Mesenchymal stem cell (in vitro differentiated cells and primary cell): ENCODE data around the gene PARVB.

Experiments
- DNase-seq: peaks from one replicate; pipeline ENCODE4 v3.0.0-alpha.2; 2013
- H2AFZ ChIP-seq: one replicate; pipeline ENCODE4 v1.6.1; 2013; ENCODE audit warnings: low read depth, mild to moderate bottlenecking, control low read depth, inconsistent platforms, low read length, moderate library complexity
- H2AK5ac ChIP-seq: 2 replicates; pipeline ENCODE4 v1.6.1; 2013; ENCODE audit warnings: low read length, moderate library complexity, mild to moderate bottlenecking, inconsistent platforms; ENCODE audit not compliant: severe bottlenecking
- H2BK120ac ChIP-seq: one replicate; pipeline ENCODE4 v1.6.1; 2013; ENCODE audit warnings: low read depth, mild to moderate bottlenecking, inconsistent platforms, low read length, moderate library complexity
- H2BK12ac ChIP-seq, 2 experiments: one replicate each; pipeline ENCODE4 v1.6.1; 2013; ENCODE audit warnings: inconsistent platforms in 2 of 2, low read length in 2 of 2, mild to moderate bottlenecking in 2 of 2, moderate library complexity in 2 of 2, control low read depth in 1 of 2
- H2BK15ac ChIP-seq: one replicate; pipeline ENCODE4 v1.6.1; 2013; ENCODE audit warnings: mild to moderate bottlenecking, low read depth, inconsistent platforms; ENCODE audit not compliant: poor library complexity, severe bottlenecking
- H2BK5ac ChIP-seq: 2 replicates; pipeline ENCODE4 v1.6.1; 2013; ENCODE audit warnings: low read depth, mild to moderate bottlenecking, low read length, control low read depth, inconsistent platforms; ENCODE audit not compliant: poor library complexity, severe bottlenecking
- H3K14ac ChIP-seq, 2 experiments: one replicate each; pipeline ENCODE4 v1.6.1; 2013; ENCODE audit warnings: inconsistent platforms in 2 of 2, low read length in 2 of 2, control low read depth in 1 of 2, mild to moderate bottlenecking in 1 of 2, moderate library complexity in 1 of 2
- H3K18ac ChIP-seq, 2 experiments: one replicate each; pipeline ENCODE4 v1.6.1; 2013; ENCODE audit warnings: inconsistent platforms in 2 of 2, low read length in 2 of 2, control low read depth in 1 of 2, low read depth in 1 of 2, mild to moderate bottlenecking in 1 of 2
- H3K23ac ChIP-seq, 2 experiments: one replicate each; pipeline ENCODE4 v1.6.1; 2013; ENCODE audit warnings: inconsistent platforms in 2 of 2, low read length in 2 of 2, mild to moderate bottlenecking in 2 of 2, moderate library complexity in 2 of 2, control low read depth in 1 of 2
- H3K27ac ChIP-seq: 2 replicates; pipeline ENCODE4 v1.5.1; 2013; ENCODE audit warnings: mild to moderate bottlenecking, moderate library complexity, low read length, control low read depth, inconsistent platforms; ENCODE audit not compliant: poor library complexity, severe bottlenecking
- H3K27me3 ChIP-seq, 2 experiments: 2 replicates each; pipeline versions ENCODE4 v1.6.1 to v1.7.0; 2013; ENCODE audit warnings: low read length in 2 of 2, mild to moderate bottlenecking in 2 of 2, moderate library complexity in 2 of 2, control low read depth in 1 of 2, inconsistent platforms in 1 of 2; ENCODE audit not compliant: control insufficient read depth in 1 of 2, insufficient read depth in 1 of 2
- H3K36me3 ChIP-seq, 2 experiments: 2 replicates each; pipeline versions ENCODE4 v1.6.1 to v1.7.0; 2013; ENCODE audit warnings: low read length in 2 of 2, control low read depth in 1 of 2, inconsistent platforms in 1 of 2, low read depth in 1 of 2, mild to moderate bottlenecking in 1 of 2; ENCODE audit not compliant: insufficient read depth in 2 of 2, control insufficient read depth in 1 of 2
- H3K4ac ChIP-seq, 2 experiments: one replicate each; pipeline ENCODE4 v1.6.1; 2013; ENCODE audit warnings: inconsistent platforms in 2 of 2, low read length in 2 of 2, mild to moderate bottlenecking in 2 of 2, moderate library complexity in 2 of 2, control low read depth in 1 of 2, low read depth in 1 of 2
- H3K4me1 ChIP-seq: 2 replicates; pipeline ENCODE4 v1.6.1; 2013; ENCODE audit warnings: low read depth, low read length, control low read depth; ENCODE audit not compliant: control insufficient read depth, insufficient read depth
- H3K4me2 ChIP-seq: 2 replicates; pipeline ENCODE4 v1.6.1; 2013; ENCODE audit warnings: low read length, mild to moderate bottlenecking, inconsistent platforms; ENCODE audit not compliant: poor library complexity, severe bottlenecking
- H3K4me3 ChIP-seq, 2 experiments: 2 replicates each; pipeline versions ENCODE4 v1.5.1 to v1.7.0; 2013; ENCODE audit warnings: low read length in 2 of 2, mild to moderate bottlenecking in 2 of 2, control low read depth in 1 of 2, low read depth in 1 of 2; ENCODE audit not compliant: insufficient read depth in 1 of 2
- H3K79me1 ChIP-seq: replicated peaks from 2 replicates; pipeline ENCODE4 v1.6.1; 2013; ENCODE audit warnings: mild to moderate bottlenecking, control low read depth, low read length, inconsistent platforms; ENCODE audit not compliant: poor library complexity, severe bottlenecking
- H3K9ac ChIP-seq: 2 replicates; pipeline ENCODE4 v1.7.0; 2013; ENCODE audit warnings: mild to moderate bottlenecking, low read length, moderate library complexity
- H3K9me3 ChIP-seq: 2 replicates; pipeline ENCODE4 v1.7.0; 2013; ENCODE audit warnings: mild to moderate bottlenecking, low read length; ENCODE audit not compliant: control insufficient read depth
- H4K8ac ChIP-seq: one replicate; pipeline ENCODE4 v1.6.1; 2013; ENCODE audit warnings: inconsistent platforms, mild to moderate bottlenecking, low read length, moderate library complexity
- H4K91ac ChIP-seq: one replicate; pipeline ENCODE4 v1.6.1; 2013; ENCODE audit warnings: mild to moderate bottlenecking, low read length, inconsistent platforms
- WGBS: methylation state at CpG from one replicate; pipeline ENCODE4 v1.1.7; 2013; ENCODE audit warnings: mixed read lengths; 5-methylcytosine and 5-hydroxymethylcytosine counted together

Gene PARVB

DNA sequence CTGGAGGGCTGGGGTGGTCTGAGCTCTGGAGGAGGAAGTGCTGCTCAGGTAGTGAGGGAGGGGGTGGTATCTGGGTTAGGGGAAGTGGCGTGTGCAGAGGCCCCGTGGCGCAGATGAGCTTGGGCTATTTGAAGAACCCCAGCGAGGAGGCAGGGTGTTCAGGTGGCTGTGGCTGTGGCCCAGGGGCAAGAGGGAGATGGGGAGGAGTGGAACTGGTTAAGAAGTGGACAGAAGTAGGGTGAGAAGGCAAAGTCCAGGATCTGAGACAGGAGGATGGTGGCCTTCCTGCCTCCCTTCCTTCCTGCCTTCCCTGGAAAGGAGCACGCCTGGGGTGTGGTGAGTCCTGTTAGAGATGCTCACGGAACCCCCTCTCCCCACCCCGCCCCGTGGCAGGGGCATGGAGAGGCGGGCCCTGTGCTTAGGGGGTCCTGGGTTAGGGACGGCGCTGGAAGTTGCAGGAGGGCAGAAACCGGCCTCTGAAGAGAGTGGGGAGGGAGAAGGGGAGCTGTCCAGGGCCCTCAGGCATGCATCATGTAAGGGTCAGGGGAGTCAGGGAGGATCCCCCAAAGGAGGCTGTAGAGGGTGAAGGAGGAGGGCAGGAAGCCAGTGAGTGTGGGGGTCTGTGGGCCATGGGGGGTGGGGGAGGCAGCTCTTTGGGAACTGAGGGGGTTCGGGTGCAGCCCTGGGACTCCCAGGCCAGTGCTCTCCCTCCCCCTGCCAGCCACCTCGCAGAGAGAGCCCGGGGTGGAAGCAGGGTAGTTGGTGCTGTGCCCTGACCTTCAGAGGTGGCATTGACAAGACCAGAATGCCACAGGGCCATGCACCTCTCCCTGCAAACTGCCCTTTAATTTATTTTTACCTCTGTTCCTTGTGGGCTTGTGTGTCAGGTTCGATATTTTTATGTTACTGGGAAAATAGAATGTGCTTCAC is 92.9 kb downstream of the PARVB start:
- Histone ChIP-seq H2AFZ (no peak overlapping the region), H3K4me1 (no peaks in the 10 kb centered on the region), H3K4me3 (no peak overlapping the region), H3K9ac (no peak overlapping the region), H2BK12ac (no peak overlapping the region), H3K9me3 (peaks cover 6% of the 10 kb centered on the region), H3K27me3 (no peaks in the 10 kb centered on the region), H3K27ac (no peak overlapping the region), H3K4me2 (no peak overlapping the region), H4K91ac (no peak overlapping the region), H3K36me3 (peaks cover 0 to 4% of the 10 kb centered on the region in 2 experiments), H3K4ac (no peak overlapping the region), H3K23ac (no peak overlapping the region), H3K79me1 (no peaks in the 10 kb centered on the region), H4K8ac (no peak overlapping the region), H2BK120ac (no peak overlapping the region), H3K18ac (no peak overlapping the region), H2BK5ac (no peak overlapping the region), H2BK15ac (no peak overlapping the region), H3K14ac (peak overlapping the region in 1 of 2 experiments; percentile 21), H2AK5ac (no peak overlapping the region)
- 97% methylated on average over 13 of the region's 16 CpGs for WGBS
- no peak for DNase-seq

DNA sequence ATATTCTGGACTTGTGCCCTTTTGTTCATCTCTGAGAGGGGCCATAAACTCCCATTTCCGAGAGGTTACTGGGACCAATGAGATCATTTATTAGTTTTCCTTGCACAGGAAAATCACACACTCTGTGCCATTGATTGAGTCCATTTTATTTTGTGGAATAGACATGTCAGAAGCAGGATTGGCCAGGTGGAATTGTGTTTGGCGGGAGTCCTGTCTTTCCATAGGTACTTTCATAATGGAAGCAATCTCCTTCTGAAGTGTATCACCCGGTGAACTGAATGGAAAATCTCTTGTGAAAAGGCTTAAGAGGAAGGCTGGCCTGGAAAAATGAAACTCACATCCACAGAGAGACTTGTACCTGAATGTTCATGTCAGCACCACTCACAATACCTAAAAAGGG is 93.6 kb downstream of the PARVB start:
- Histone ChIP-seq H2BK12ac (no peak overlapping the region), H3K23ac (no peak overlapping the region), H4K91ac (no peak overlapping the region), H3K4me2 (no peak overlapping the region), H3K4me1 (no peaks in the 10 kb centered on the region), H2AK5ac (no peak overlapping the region), H3K18ac (no peak overlapping the region), H4K8ac (no peak overlapping the region), H2BK5ac (no peak overlapping the region), H3K4me3 (no peak overlapping the region), H3K36me3 (peaks cover 0 to 7% of the 10 kb centered on the region in 2 experiments), H2AFZ (no peak overlapping the region), H2BK120ac (no peak overlapping the region), H3K79me1 (no peaks in the 10 kb centered on the region), H3K14ac (no peak overlapping the region), H3K4ac (no peak overlapping the region), H3K9ac (no peak overlapping the region), H3K27me3 (no peaks in the 10 kb centered on the region), H3K27ac (no peak overlapping the region), H2BK15ac (no peak overlapping the region), H3K9me3 (peaks cover 6% of the 10 kb centered on the region)
- 66% methylated on average over 3 of the region's 3 CpGs for WGBS
- DNase-seq, result no peak

DNA sequence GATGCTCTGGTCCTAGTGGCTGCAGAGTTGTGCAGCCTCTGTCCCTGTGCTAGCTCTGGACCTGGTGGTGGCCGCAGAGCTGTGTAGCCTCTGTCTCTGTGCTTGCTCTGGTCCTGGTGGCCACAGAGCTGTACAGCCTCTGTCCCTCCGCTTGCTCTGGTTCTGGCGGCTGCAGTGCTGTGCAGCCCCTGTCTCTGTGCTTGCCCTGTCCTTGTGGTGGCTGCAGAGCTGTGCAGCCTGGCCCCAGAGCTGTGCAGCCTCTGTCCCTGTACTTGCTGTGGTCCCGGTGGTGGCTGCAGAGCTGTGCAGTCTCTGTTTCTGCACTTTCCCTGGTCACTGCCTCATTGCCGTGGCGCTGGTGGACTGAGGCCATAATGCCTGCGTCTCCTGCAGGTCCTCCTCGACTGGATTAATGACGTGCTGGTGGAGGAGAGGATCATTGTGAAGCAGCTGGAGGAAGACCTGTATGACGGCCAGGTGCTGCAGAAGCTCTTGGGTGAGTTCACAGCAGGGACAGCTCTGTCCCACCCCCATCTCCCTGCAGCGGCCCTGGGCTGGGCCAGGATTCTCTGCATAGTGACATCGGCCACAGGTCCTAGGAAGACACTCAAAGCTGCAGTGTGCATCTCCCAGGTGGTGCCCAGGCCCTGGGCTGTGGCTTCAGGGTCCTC is 94.7 kb downstream of the PARVB start:
- Histone ChIP-seq H3K14ac (no peak overlapping the region), H2BK12ac (no peak overlapping the region), H2BK5ac (no peak overlapping the region), H3K4me3 (no peak overlapping the region), H4K91ac (no peak overlapping the region), H3K36me3 (peaks cover 0 to 10% of the 10 kb centered on the region in 2 experiments), H3K9ac (no peak overlapping the region), H3K18ac (no peak overlapping the region), H3K9me3 (peaks cover 6% of the 10 kb centered on the region), H3K79me1 (no peaks in the 10 kb centered on the region), H3K27me3 (no peaks in the 10 kb centered on the region), H3K4ac (no peak overlapping the region), H2AK5ac (no peak overlapping the region), H3K27ac (no peak overlapping the region), H2BK120ac (no peak overlapping the region), H2BK15ac (no peak overlapping the region), H3K4me1 (no peaks in the 10 kb centered on the region), H2AFZ (no peak overlapping the region), H3K23ac (no peak overlapping the region), H4K8ac (no peak overlapping the region), H3K4me2 (no peak overlapping the region)
- DNase-seq, result no peak
- WGBS, result 81% methylated on average over 12 of the region's 12 CpGs

- H2AK5ac ChIP-seq, result no peak overlapping the region
- no peak overlapping the region for H4K8ac ChIP-seq
- no peak overlapping the region for H3K4me2 ChIP-seq
- H3K27ac ChIP-seq, result no peak overlapping the region
- no peak overlapping the region for H2BK5ac ChIP-seq
- H2BK120ac ChIP-seq, result no peak overlapping the region
- no peak for DNase-seq
- no peaks in the 10 kb centered on the region for H3K27me3 ChIP-seq
- H3K18ac ChIP-seq, result no peak overlapping the region
- WGBS, result 92% methylated on average over 23 of the region's 23 CpGs
- no peak overlapping the region for H2BK12ac ChIP-seq
- H3K4me3 ChIP-seq, result no peak overlapping the region
- H3K9ac ChIP-seq, result no peak overlapping the region
- peaks cover 0 to 10% of the 10 kb centered on the region in 2 experiments for H3K36me3 ChIP-seq
- H3K23ac ChIP-seq, result no peak overlapping the region
- no peak overlapping the region for H2AFZ ChIP-seq
- no peak overlapping the region for H2BK15ac ChIP-seq
- no peaks in the 10 kb centered on the region for H3K4me1 ChIP-seq
- no peaks in the 10 kb centered on the region for H3K79me1 ChIP-seq
- H4K91ac ChIP-seq, result no peak overlapping the region
- no peak overlapping the region for H3K14ac ChIP-seq
- H3K4ac ChIP-seq, result no peak overlapping the region
- peaks cover 6% of the 10 kb centered on the region for H3K9me3 ChIP-seq
Observed at GRCh38 chr22:44119669-44120313, 95.7 kb downstream of the PARVB start.
